ENCODE data around the gene C6orf89.
"Not testable (repeated sequence)": the region's sequence is repeated elsewhere in the genome, so short reads cannot be mapped to it uniquely, and the experiment has no call there.

C6orf89 gene

GRCh38 chr6:36888115-36888643 lies 2.4 kb downstream of the C6orf89 start:
- no peak for DNase-seq (ENCODE audit: low spot score)

- DNase-seq (ENCODE audit: low spot score): no peak
Measured at GRCh38 chr6:36888654-36889481, 3.1 kb downstream of the C6orf89 start.

GRCh38 chr6:36890112-36890663 lies 4.4 kb downstream of the C6orf89 start:
- no peak for DNase-seq (ENCODE audit: low spot score)

- DNase-seq (ENCODE audit: low spot score): not testable (repeated sequence)
Measured at GRCh38 chr6:36891153-36891552, 5.4 kb downstream of the C6orf89 start.

GRCh38 chr6:36893976-36894932 lies 8.5 kb downstream of the C6orf89 start:
- DNase-seq (ENCODE audit: low spot score): no peak

GRCh38 chr6:36897609-36898008 lies 11.9 kb downstream of the C6orf89 start:
- no peak for DNase-seq (ENCODE audit: low spot score)

- no peak for DNase-seq (ENCODE audit: low spot score)
Measured at GRCh38 chr6:36904114-36904513, 18.4 kb downstream of the C6orf89 start.

- no peak for DNase-seq (ENCODE audit: low spot score)
Measured at GRCh38 chr6:36904851-36905393, 19.2 kb downstream of the C6orf89 start.

GRCh38 chr6:36906539-36907325 lies 21.0 kb downstream of the C6orf89 start:
- no peak for DNase-seq (ENCODE audit: low spot score)

GRCh38 chr6:36907781-36908180 lies 22.0 kb downstream of the C6orf89 start:
- no peak for DNase-seq (ENCODE audit: low spot score)

GRCh38 chr6:36908747-36909146 lies 23.0 kb downstream of the C6orf89 start:
- no peak for DNase-seq (ENCODE audit: low spot score)

- DNase-seq (ENCODE audit: low spot score): no peak
Measured at GRCh38 chr6:36912030-36912454, 26.3 kb downstream of the C6orf89 start.

GRCh38 chr6:36912586-36912985 lies 26.8 kb downstream of the C6orf89 start:
- no peak for DNase-seq (ENCODE audit: low spot score)

- no peak for DNase-seq (ENCODE audit: low spot score)
Measured at GRCh38 chr6:36913082-36913481, 27.3 kb downstream of the C6orf89 start.

GRCh38 chr6:36914227-36914794 lies 28.6 kb downstream of the C6orf89 start:
- no peak for DNase-seq (ENCODE audit: low spot score)

GRCh38 chr6:36915599-36915998 lies 29.8 kb downstream of the C6orf89 start:
- no peak for DNase-seq (ENCODE audit: low spot score)

GRCh38 chr6:36916126-36916525 lies 30.4 kb downstream of the C6orf89 start:
- DNase-seq (ENCODE audit: low spot score): no peak

GRCh38 chr6:36917541-36918193 lies 31.9 kb downstream of the C6orf89 start:
- no peak for DNase-seq (ENCODE audit: low spot score)

- no peak for DNase-seq (ENCODE audit: low spot score)
Measured at GRCh38 chr6:36920049-36920448, 34.3 kb downstream of the C6orf89 start.

- no peak for DNase-seq (ENCODE audit: low spot score)
Measured at GRCh38 chr6:36920546-36920945, 34.8 kb downstream of the C6orf89 start.

Data from SK-N-DZ (cell line).